GM21528 (cell line): ENCODE results near the gene LLGL1.

Experiments
- ATAC-seq: cut with Tn5 transposase; IDR thresholded peaks from one replicate; pipeline ENCODE4 v1.9.1; 2021; ENCODE audit warnings: mild to moderate bottlenecking, moderate library complexity; ENCODE audit not compliant: unreplicated experiment, low FRiP score

LLGL1 gene

GRCh38 chr17:18228176-18228682, 2.8 kb downstream of the LLGL1 start:
- no peak for ATAC-seq

GRCh38 chr17:18229254-18229653, 3.8 kb downstream of the LLGL1 start:
- no peak for ATAC-seq

GRCh38 chr17:18229771-18230170, 4.3 kb downstream of the LLGL1 start:
- ATAC-seq = no peak

- no peak for ATAC-seq
Observed at GRCh38 chr17:18230288-18231141, 5.1 kb downstream of the LLGL1 start.

- no peak for ATAC-seq
Observed at GRCh38 chr17:18231164-18231563, 5.7 kb downstream of the LLGL1 start.

- no peak for ATAC-seq
Observed at GRCh38 chr17:18233803-18234518, 8.5 kb downstream of the LLGL1 start.

GRCh38 chr17:18234853-18235380, 9.5 kb downstream of the LLGL1 start:
- ATAC-seq = no peak

GRCh38 chr17:18235743-18236256, 10.4 kb downstream of the LLGL1 start:
- no peak for ATAC-seq

- no peak for ATAC-seq
Observed at GRCh38 chr17:18236494-18236893, 11.1 kb downstream of the LLGL1 start.

GRCh38 chr17:18237461-18237860, 12.0 kb downstream of the LLGL1 start:
- no peak for ATAC-seq

- ATAC-seq = no peak
Observed at GRCh38 chr17:18238299-18238698, 12.9 kb downstream of the LLGL1 start.

- no peak for ATAC-seq
Observed at GRCh38 chr17:18240449-18240848, 15.0 kb downstream of the LLGL1 start.

GRCh38 chr17:18241229-18241871, 15.9 kb downstream of the LLGL1 start:
- no peak for ATAC-seq

GRCh38 chr17:18245038-18245776, 19.8 kb downstream of the LLGL1 start:
- ATAC-seq = no peak

- no peak for ATAC-seq
Observed at GRCh38 chr17:18246109-18246725, 20.8 kb downstream of the LLGL1 start.

- no peak for ATAC-seq
Observed at GRCh38 chr17:18246880-18247612, 21.6 kb downstream of the LLGL1 start.

- ATAC-seq = no peak
Observed at GRCh38 chr17:18247613-18248001, 22.2 kb downstream of the LLGL1 start.

GRCh38 chr17:18248300-18248731, 22.9 kb downstream of the LLGL1 start:
- ATAC-seq = no peak

- no peak for ATAC-seq
Observed at GRCh38 chr17:18248811-18249210, 23.4 kb downstream of the LLGL1 start.
